Kidney epithelial cell (primary cell): ENCODE results near the gene SEZ6L2. TPM values are rescaled to one million over a fixed set of nuclear protein-coding genes. Genes with fewer than 3 reads are reported as not detected.
"Not testable (repeated sequence)": the region's sequence is repeated elsewhere in the genome, so short reads cannot be mapped to it uniquely, and the experiment has no call there.

Experiments used
- DNase-seq: peaks from one replicate; pipeline ENCODE4 v3.0.0-alpha.2; 2010; ENCODE audit warnings: low read depth
- H3K27me3 ChIP-seq: 2 replicates; pipeline ENCODE4 v1.6.0; 2011; ENCODE audit warnings: low read length; ENCODE audit not compliant: control insufficient read depth, insufficient read depth
- H3K36me3 ChIP-seq: 2 replicates; pipeline ENCODE4 v1.5.1; 2011; ENCODE audit warnings: low read length; ENCODE audit not compliant: control insufficient read depth, insufficient read depth
- H3K4me3 ChIP-seq: 2 replicates; pipeline ENCODE4 v1.5.1; 2011; ENCODE audit warnings: low read depth, mild to moderate bottlenecking, control low read depth, low read length
- CTCF ChIP-seq: IDR thresholded peaks from 2 replicates; pipeline ENCODE4 v1.5.1; 2011; ENCODE audit warnings: mild to moderate bottlenecking, moderate library complexity, low read length, control low read depth, inconsistent platforms; ENCODE audit not compliant: insufficient read depth, poor library complexity, severe bottlenecking
- total RNA-seq: library from RNA; depleted of rRNA; stranded (reverse); fragments of >200 nt; gene quantifications from 2 replicates; pipeline ENCODE4 v1.2.3, GENCODE V29; 2015

Gene SEZ6L2
- total RNA-seq, 1 donor from 2014 or later = 26.2 TPM

GRCh38 chr16:29896841-29897240 is 2.5 kb downstream of the SEZ6L2 start:
- no peak for TF ChIP-seq CTCF
- no peak for DNase-seq
- H3K4me3 ChIP-seq = no peak overlapping the region
- no peaks in the 10 kb centered on the region for H3K36me3 ChIP-seq
- peaks cover 10% of the 10 kb centered on the region for H3K27me3 ChIP-seq

- Histone ChIP-seq H3K36me3 (no peaks in the 10 kb centered on the region), H3K4me3 (no peak overlapping the region), H3K27me3 (peaks cover 10% of the 10 kb centered on the region)
- no peak for TF ChIP-seq CTCF
- DNase-seq = no peak
Observed at GRCh38 chr16:29894352-29894751, 5.0 kb downstream of the SEZ6L2 start.

GRCh38 chr16:29893553-29893952 is 5.8 kb downstream of the SEZ6L2 start:
- no peak for DNase-seq
- Histone ChIP-seq H3K4me3 (no peak overlapping the region), H3K27me3 (peaks cover 10% of the 10 kb centered on the region), H3K36me3 (no peaks in the 10 kb centered on the region)
- no peak for TF ChIP-seq CTCF

GRCh38 chr16:29892458-29892813 is 6.9 kb downstream of the SEZ6L2 start:
- Histone ChIP-seq H3K27me3 (no peaks in the 10 kb centered on the region), H3K4me3 (no peak overlapping the region), H3K36me3 (no peaks in the 10 kb centered on the region)
- no peak for DNase-seq
- TF ChIP-seq CTCF = no peak

GRCh38 chr16:29891525-29892457 is 7.6 kb downstream of the SEZ6L2 start:
- no peaks in the 10 kb centered on the region for H3K27me3 ChIP-seq
- H3K4me3 ChIP-seq = no peak overlapping the region
- DNase-seq = no peak
- no peaks in the 10 kb centered on the region for H3K36me3 ChIP-seq
- no peak for TF ChIP-seq CTCF

- H3K36me3 ChIP-seq, H3K27me3 ChIP-seq, H3K4me3 ChIP-seq, DNase-seq: not testable (repeated sequence)
Observed at GRCh38 chr16:29889372-29889771, 10.0 kb downstream of the SEZ6L2 start.
